Hepatocyte (in vitro differentiated cells): ENCODE results near the gene OR2H1.

Source experiments
- EZH2 ChIP-seq: fragments of 200-600 bp; sonication (generic); IDR thresholded peaks from 2 replicates; pipeline ENCODE4 v1.6.1; 2016; ENCODE audit warnings: antibody characterized with exemption, mild to moderate bottlenecking, borderline replicate concordance
- EZH2phosphoT487 ChIP-seq: fragments of 200-600 bp; sonication (generic); IDR thresholded peaks from one replicate; pipeline ENCODE4 v1.6.1; 2018; ENCODE audit warnings: antibody characterized with exemption, mild to moderate bottlenecking, low read depth, moderate library complexity; ENCODE audit not compliant: unreplicated experiment, severe bottlenecking
- TF ChIP-seq, protein P1 (sequence below): fragments of 200-600 bp; sonication (generic); IDR thresholded peaks from 2 replicates; pipeline ENCODE4 v1.5.1; 2016; ENCODE audit warnings: antibody characterized with exemption, mild to moderate bottlenecking; ENCODE audit not compliant: poor library complexity

DNA sequence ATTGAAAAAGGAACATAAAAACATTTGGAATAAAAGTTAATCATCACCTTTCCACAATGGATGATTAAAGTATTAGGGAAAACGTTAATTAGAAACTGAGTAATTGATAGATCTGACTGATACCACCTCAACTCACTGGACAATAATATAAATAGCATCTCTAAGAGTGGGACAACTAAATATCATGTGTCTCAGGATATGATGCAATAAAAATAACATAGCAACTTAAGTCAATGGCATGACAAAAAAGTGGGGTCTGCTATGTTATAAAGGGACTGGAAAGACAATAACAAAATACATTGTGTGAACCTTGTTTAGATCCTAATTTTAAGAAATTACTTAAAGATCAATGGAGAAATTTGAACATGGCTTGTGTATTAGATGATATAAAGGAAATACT lies 31.9 kb upstream of the OR2H1 start:
- TF ChIP-seq EZH2 = no peak
- TF ChIP-seq, protein P1, sequence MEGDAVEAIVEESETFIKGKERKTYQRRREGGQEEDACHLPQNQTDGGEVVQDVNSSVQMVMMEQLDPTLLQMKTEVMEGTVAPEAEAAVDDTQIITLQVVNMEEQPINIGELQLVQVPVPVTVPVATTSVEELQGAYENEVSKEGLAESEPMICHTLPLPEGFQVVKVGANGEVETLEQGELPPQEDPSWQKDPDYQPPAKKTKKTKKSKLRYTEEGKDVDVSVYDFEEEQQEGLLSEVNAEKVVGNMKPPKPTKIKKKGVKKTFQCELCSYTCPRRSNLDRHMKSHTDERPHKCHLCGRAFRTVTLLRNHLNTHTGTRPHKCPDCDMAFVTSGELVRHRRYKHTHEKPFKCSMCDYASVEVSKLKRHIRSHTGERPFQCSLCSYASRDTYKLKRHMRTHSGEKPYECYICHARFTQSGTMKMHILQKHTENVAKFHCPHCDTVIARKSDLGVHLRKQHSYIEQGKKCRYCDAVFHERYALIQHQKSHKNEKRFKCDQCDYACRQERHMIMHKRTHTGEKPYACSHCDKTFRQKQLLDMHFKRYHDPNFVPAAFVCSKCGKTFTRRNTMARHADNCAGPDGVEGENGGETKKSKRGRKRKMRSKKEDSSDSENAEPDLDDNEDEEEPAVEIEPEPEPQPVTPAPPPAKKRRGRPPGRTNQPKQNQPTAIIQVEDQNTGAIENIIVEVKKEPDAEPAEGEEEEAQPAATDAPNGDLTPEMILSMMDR = no peak
- no peak for TF ChIP-seq EZH2phosphoT487
